GM23338 (cell line): ENCODE results near the gene TEX53. TPM values are rescaled to one million over a fixed set of nuclear protein-coding genes. Genes with fewer than 3 reads are reported as not detected.

Experiments
- ATAC-seq: fragments of 200-7000 bp; cut with Tn5 transposase; 3 replicates; pipeline ENCODE4 v1.9.1; 2020
- DNase-seq: peaks from one replicate; pipeline ENCODE4 v3.0.0-alpha.2; 2015; ENCODE audit warnings: low spot score
- H2AFZ ChIP-seq: fragments of 200-600 bp; sonication (generic); 2 replicates; pipeline ENCODE4 v1.8.0; 2016; ENCODE audit warnings: antibody characterized with exemption, mild to moderate bottlenecking, moderate library complexity
- H3F3A ChIP-seq: fragments of 200-600 bp; sonication (generic); replicated peaks from 2 replicates; pipeline ENCODE4 v1.8.0; 2017; ENCODE audit warnings: antibody characterized with exemption, mixed run types, low read depth
- H3K27ac ChIP-seq: fragments of 200-600 bp; sonication (generic); 2 replicates; pipeline ENCODE4 v1.6.1; 2016; ENCODE audit warnings: low read depth
- H3K27me3 ChIP-seq: fragments of 200-600 bp; sonication (generic); 2 replicates; pipeline ENCODE4 v1.8.0; 2016; ENCODE audit warnings: mild to moderate bottlenecking, mixed run types, moderate library complexity; ENCODE audit not compliant: insufficient read depth
- H3K36me3 ChIP-seq: fragments of 200-600 bp; sonication (generic); 2 replicates; pipeline ENCODE4 v1.8.0; 2016; ENCODE audit warnings: mild to moderate bottlenecking; ENCODE audit not compliant: insufficient read depth
- H3K4me1 ChIP-seq: fragments of 200-600 bp; sonication (generic); 2 replicates; pipeline ENCODE4 v1.8.0; 2016; ENCODE audit warnings: mild to moderate bottlenecking, moderate library complexity; ENCODE audit not compliant: insufficient read depth
- H3K4me2 ChIP-seq: fragments of 200-600 bp; sonication (generic); 2 replicates; pipeline ENCODE4 v1.7.1; 2017; ENCODE audit warnings: mixed run types
- H3K4me3 ChIP-seq: fragments of 200-600 bp; sonication (generic); 2 replicates; pipeline ENCODE4 v1.6.1; 2016; ENCODE audit warnings: mixed run types
- H3K79me2 ChIP-seq: fragments of 200-600 bp; sonication (generic); replicated peaks from 2 replicates; pipeline ENCODE4 v1.8.0; 2017; ENCODE audit warnings: mild to moderate bottlenecking; ENCODE audit not compliant: insufficient read depth
- H3K9me2 ChIP-seq: fragments of 200-600 bp; sonication (generic); 2 replicates; pipeline ENCODE4 v1.8.0; 2017; ENCODE audit not compliant: insufficient read depth
- H4K20me1 ChIP-seq: fragments of 200-600 bp; sonication (generic); replicated peaks from 2 replicates; pipeline ENCODE4 v1.8.0; 2017; ENCODE audit warnings: mild to moderate bottlenecking; ENCODE audit not compliant: insufficient read depth
- H3K27ac Mint-ChIP-seq: 2 replicates; pipeline ENCODE4 v1.8.0; 2020; ENCODE audit warnings: inconsistent platforms, mild to moderate bottlenecking, moderate library complexity, mixed read lengths
- H3K27me3 Mint-ChIP-seq: 3 replicates; pipeline ENCODE4 v1.8.0; 2022; ENCODE audit warnings: low read depth, mild to moderate bottlenecking, moderate library complexity, mixed read lengths, inconsistent platforms; ENCODE audit not compliant: insufficient read depth, poor library complexity
- H3K36me3 Mint-ChIP-seq: 3 replicates; pipeline ENCODE4 v1.8.0; 2021; ENCODE audit warnings: low read depth, mild to moderate bottlenecking, inconsistent platforms, moderate library complexity, mixed read lengths
- H3K4me1 Mint-ChIP-seq: 3 replicates; pipeline ENCODE4 v1.8.0; 2020; ENCODE audit warnings: mild to moderate bottlenecking, inconsistent platforms, mixed read lengths
- H3K4me3 Mint-ChIP-seq: 3 replicates; pipeline ENCODE4 v1.8.0; 2021; ENCODE audit warnings: moderate library complexity, mild to moderate bottlenecking, inconsistent platforms, mixed read lengths
- H3K9me3 Mint-ChIP-seq: 3 replicates; pipeline ENCODE4 v1.8.0; 2020; ENCODE audit warnings: moderate library complexity, mild to moderate bottlenecking, inconsistent platforms, mixed read lengths
- CREB1 ChIP-seq: fragments of 250-450 bp; sonication (Bioruptor Pico); IDR thresholded peaks from 2 replicates; pipeline ENCODE4 v1.5.0; 2020; ENCODE audit warnings: low read depth, mild to moderate bottlenecking, moderate library complexity
- CTCF ChIP-seq, 2 experiments: fragments of 200-600 bp in 1 of 2; sonication (generic) in 1 of 2; conservative IDR thresholded peaks; 2 replicates each; pipeline versions ENCODE4 v1.5.1 to v1.6.1; 2016 to 2017; ENCODE audit warnings: antibody characterized with exemption in 2 of 2, low read depth in 2 of 2, mild to moderate bottlenecking in 2 of 2, moderate library complexity in 1 of 2
- EZH2 ChIP-seq: fragments of 200-600 bp; sonication (generic); IDR thresholded peaks from one replicate; pipeline ENCODE4 v1.8.0; 2017; ENCODE audit warnings: antibody characterized with exemption, mild to moderate bottlenecking, low read depth; ENCODE audit not compliant: unreplicated experiment
- JUNB ChIP-seq: IDR thresholded peaks from one replicate; pipeline ENCODE4 v1.6.1; 2016; ENCODE audit warnings: antibody characterized with exemption; ENCODE audit not compliant: unreplicated experiment
- NANOG ChIP-seq: IDR thresholded peaks from 2 replicates; pipeline ENCODE4 v1.6.1; 2016; ENCODE audit warnings: antibody characterized with exemption, borderline replicate concordance
- POLR2AphosphoS5 ChIP-seq: IDR thresholded peaks from 2 replicates; pipeline ENCODE4 v1.6.1; 2016; ENCODE audit warnings: antibody characterized with exemption, low read depth
- REST ChIP-seq: IDR thresholded peaks from one replicate; pipeline ENCODE4 v1.6.1; 2018; ENCODE audit warnings: antibody characterized with exemption; ENCODE audit not compliant: unreplicated experiment
- STAT1 ChIP-seq: IDR thresholded peaks from one replicate; pipeline ENCODE4 v1.6.1; 2016; ENCODE audit warnings: antibody characterized with exemption; ENCODE audit not compliant: unreplicated experiment
- ZNF114 ChIP-seq: fragments of 250-450 bp; sonication (Bioruptor Pico); IDR thresholded peaks from 2 replicates; pipeline ENCODE4 v1.5.0; 2020; ENCODE audit warnings: mild to moderate bottlenecking, moderate library complexity
- ZNF462 ChIP-seq: fragments of 250-450 bp; sonication (Bioruptor Pico); IDR thresholded peaks from 2 replicates; pipeline ENCODE4 v1.5.0; 2020; ENCODE audit warnings: mild to moderate bottlenecking, moderate library complexity
- polyA plus RNA-seq: library from polyadenylated mRNA; unstranded; fragments of >200 nt; fragmentation: Nextera tagmentation; extraction: Ambion mirVana; gene quantifications from 2 replicates; pipeline ENCODE4 v1.2.1, GENCODE V29; 2016
- total RNA-seq: library from RNA; depleted of rRNA; stranded (reverse); fragments of >200 nt; shearing (Covaris generic); gene quantifications from 2 replicates; pipeline ENCODE4 v1.2.3, GENCODE V29; 2014

TEX53 gene
- total and polyA plus RNA-seq, 2 experiments from 2014 or later, result not detected

GRCh38 chr9:114677418-114677817 is 19.8 kb upstream of the TEX53 start (continued):
- TF ChIP-seq REST, result no peak
- TF ChIP-seq EZH2, result no peak
- TF ChIP-seq JUNB, result no peak
- no peak for TF ChIP-seq STAT1
- TF ChIP-seq NANOG, result no peak

GRCh38 chr9:114676901-114677300 is 19.3 kb upstream of the TEX53 start:
- H3K79me2 ChIP-seq, result no peaks in the 10 kb centered on the region
- no peak overlapping the region for H3K4me2 ChIP-seq
- DNase-seq, result no peak
- Mint-ChIP-seq H3K9me3 (no peaks in the 10 kb centered on the region; the same call in 2 of the 3 replicates), H3K4me3 (no peak overlapping the region), H3K4me1 (peaks cover 5% of the 10 kb centered on the region; the same call in 1 of the 3 replicates), H3K27ac (no peak overlapping the region), H3K36me3 (no peaks in the 10 kb centered on the region), H3K27me3 (peaks cover 4% of the 10 kb centered on the region)
- no peak overlapping the region for H3K27ac ChIP-seq
- no peaks in the 10 kb centered on the region for H3K36me3 ChIP-seq
- no peaks in the 10 kb centered on the region for H3K9me2 ChIP-seq
- no peaks in the 10 kb centered on the region for H3K4me1 ChIP-seq
- no peaks in the 10 kb centered on the region for H3K27me3 ChIP-seq
- no peak overlapping the region for H3K4me3 ChIP-seq
- H3F3A ChIP-seq, result no peaks in the 10 kb centered on the region
- H2AFZ ChIP-seq, result no peak overlapping the region
- ATAC-seq, result no peak
- no peaks in the 10 kb centered on the region for H4K20me1 ChIP-seq
- TF ChIP-seq EZH2, result no peak
- no peak for TF ChIP-seq STAT1
- TF ChIP-seq CTCF (conservative IDR thresholded peaks at IDR 0.05; ENCODE audit: low read depth in 2 of 2), result no peak
- TF ChIP-seq CREB1 (CRISPR knock-in tag), result no peak
- TF ChIP-seq POLR2AphosphoS5, result no peak
- no peak for TF ChIP-seq REST
- TF ChIP-seq ZNF462 (CRISPR knock-in tag), result no peak
- TF ChIP-seq ZNF114 (CRISPR knock-in tag), result no peak
